Trophoblast cell (in vitro differentiated cells and primary cell): Measurements from ENCODE around the gene LELP1.

ENCODE experiments used
- DNase-seq, 2 donors: peaks; one replicate each; pipeline ENCODE4 v3.0.0-alpha.2; 2016
- H2AFZ ChIP-seq: 2 replicates; pipeline ENCODE4 v1.6.1; 2013; ENCODE audit warnings: low read length, moderate library complexity, mild to moderate bottlenecking; ENCODE audit not compliant: insufficient read depth, poor library complexity
- H2AK5ac ChIP-seq: 2 replicates; pipeline ENCODE4 v1.6.1; 2013; ENCODE audit warnings: mild to moderate bottlenecking, low read length
- H2BK120ac ChIP-seq: 2 replicates; pipeline ENCODE4 v1.6.1; 2013; ENCODE audit warnings: low read length, mild to moderate bottlenecking, moderate library complexity; ENCODE audit not compliant: insufficient read depth, poor library complexity
- H2BK12ac ChIP-seq: 2 replicates; pipeline ENCODE4 v1.6.1; 2013; ENCODE audit warnings: mild to moderate bottlenecking, low read length, moderate library complexity
- H2BK5ac ChIP-seq: 2 replicates; pipeline ENCODE4 v1.6.1; 2013; ENCODE audit warnings: low read length, low read depth, moderate library complexity, mild to moderate bottlenecking; ENCODE audit not compliant: poor library complexity
- H3K14ac ChIP-seq: 2 replicates; pipeline ENCODE4 v1.6.1; 2013; ENCODE audit warnings: mild to moderate bottlenecking, low read length
- H3K18ac ChIP-seq: 2 replicates; pipeline ENCODE4 v1.6.1; 2013; ENCODE audit warnings: mild to moderate bottlenecking, low read length
- H3K23ac ChIP-seq: 2 replicates; pipeline ENCODE4 v1.6.1; 2013; ENCODE audit warnings: low read length
- H3K27ac ChIP-seq: 2 replicates; pipeline ENCODE4 v1.5.1; 2013; ENCODE audit warnings: low read depth, mild to moderate bottlenecking, inconsistent platforms, low read length, moderate library complexity
- H3K27me3 ChIP-seq: 2 replicates; pipeline ENCODE4 v1.6.1; 2013; ENCODE audit warnings: inconsistent platforms, mild to moderate bottlenecking, low read length, moderate library complexity; ENCODE audit not compliant: insufficient read depth
- H3K36me3 ChIP-seq, 2 experiments: 1 replicate in 1 of 2; 2 replicates in 1 of 2; pipeline ENCODE4 v1.6.1; 2013; ENCODE audit warnings: low read length in 2 of 2, mild to moderate bottlenecking in 2 of 2, moderate library complexity in 1 of 2; ENCODE audit not compliant: insufficient read depth in 2 of 2, control insufficient read depth in 1 of 2
- H3K4ac ChIP-seq: 2 replicates; pipeline ENCODE4 v1.6.1; 2013; ENCODE audit warnings: low read depth, mild to moderate bottlenecking, low read length, moderate library complexity
- H3K4me1 ChIP-seq, 2 experiments: 1 replicate in 1 of 2; 2 replicates in 1 of 2; pipeline ENCODE4 v1.6.1; 2013; ENCODE audit warnings: low read length in 2 of 2, mild to moderate bottlenecking in 2 of 2, moderate library complexity in 1 of 2; ENCODE audit not compliant: insufficient read depth in 2 of 2, control insufficient read depth in 1 of 2
- H3K4me2 ChIP-seq: 2 replicates; pipeline ENCODE4 v1.6.1; 2013; ENCODE audit warnings: inconsistent platforms, mild to moderate bottlenecking, low read length, moderate library complexity
- H3K4me3 ChIP-seq: 2 replicates; pipeline ENCODE4 v1.5.1; 2013; ENCODE audit warnings: mild to moderate bottlenecking, low read depth, low read length, inconsistent platforms
- H3K79me1 ChIP-seq: one replicate; pipeline ENCODE4 v1.6.1; 2013; ENCODE audit warnings: low read length
- H3K79me2 ChIP-seq: 2 replicates; pipeline ENCODE4 v1.6.1; 2013; ENCODE audit warnings: low read length, mild to moderate bottlenecking; ENCODE audit not compliant: control insufficient read depth, insufficient read depth, poor library complexity
- H3K9ac ChIP-seq: 2 replicates; pipeline ENCODE4 v1.6.1; 2013; ENCODE audit warnings: mild to moderate bottlenecking, low read length
- H3K9me3 ChIP-seq: 2 replicates; pipeline ENCODE4 v1.6.1; 2013; ENCODE audit warnings: low read depth, mild to moderate bottlenecking, control low read depth, inconsistent platforms, low read length; ENCODE audit not compliant: insufficient read depth
- H4K12ac ChIP-seq: 2 replicates; pipeline ENCODE4 v1.6.1; 2013; ENCODE audit warnings: low read depth, mild to moderate bottlenecking, low read length, moderate library complexity
- H4K8ac ChIP-seq: 2 replicates; pipeline ENCODE4 v1.6.1; 2013; ENCODE audit warnings: low read depth, mild to moderate bottlenecking, low read length, moderate library complexity
- H4K91ac ChIP-seq: one replicate; pipeline ENCODE4 v1.6.1; 2013; ENCODE audit warnings: low read depth, mild to moderate bottlenecking, low read length, moderate library complexity
- WGBS: extraction: QIAGEN DNeasy Blood & Tissue Kit; methylation state at CpG from one replicate; pipeline ENCODE4 v1.1.7; 2013; ENCODE audit warnings: missing lambda C conversion rate; ENCODE audit not compliant: insufficient read length, insufficient coverage; ENCODE audit errors: extremely low coverage; 5-methylcytosine and 5-hydroxymethylcytosine counted together

LELP1 gene

GRCh38 chr1:153242160-153242559, 38.9 kb downstream of the LELP1 start:
- Histone ChIP-seq H3K9me3 (peaks cover 2% of the 10 kb centered on the region), H3K18ac (no peak overlapping the region), H3K9ac (no peak overlapping the region), H2AK5ac (no peak overlapping the region), H2BK120ac (no peak overlapping the region), H4K8ac (no peak overlapping the region), H3K4ac (no peak overlapping the region), H3K4me2 (no peak overlapping the region), H2AFZ (no peak overlapping the region), H3K79me1 (no peaks in the 10 kb centered on the region), H2BK5ac (no peak overlapping the region), H3K4me1 (no peaks in the 10 kb centered on the region), H3K27ac (no peak overlapping the region), H3K4me3 (no peak overlapping the region), H3K79me2 (no peaks in the 10 kb centered on the region), H3K14ac (no peak overlapping the region), H3K36me3 (no peaks in the 10 kb centered on the region), H4K91ac (no peak overlapping the region), H2BK12ac (no peak overlapping the region), H4K12ac (no peak overlapping the region), H3K23ac (no peak overlapping the region), H3K27me3 (no peaks in the 10 kb centered on the region)
- no CpG with 5 or more reads among the region's 1 CpG for WGBS
- DNase-seq, result no peak

GRCh38 chr1:153245466-153245865, 42.2 kb downstream of the LELP1 start:
- H3K4me2 ChIP-seq, result no peak overlapping the region
- H3K79me2 ChIP-seq, result no peaks in the 10 kb centered on the region
- no peaks in the 10 kb centered on the region for H3K36me3 ChIP-seq
- no peak overlapping the region for H2BK120ac ChIP-seq
- no peak overlapping the region for H4K12ac ChIP-seq
- no peaks in the 10 kb centered on the region for H3K79me1 ChIP-seq
- DNase-seq, result no peak
- WGBS, result no CpG with 5 or more reads among the region's 4 CpGs
- no peak overlapping the region for H4K8ac ChIP-seq
- no peak overlapping the region for H3K27ac ChIP-seq
- no peak overlapping the region for H3K4me3 ChIP-seq
- H3K4me1 ChIP-seq, result no peaks in the 10 kb centered on the region
- H3K23ac ChIP-seq, result no peak overlapping the region
- H3K27me3 ChIP-seq, result no peaks in the 10 kb centered on the region
- no peak overlapping the region for H2BK5ac ChIP-seq
- H2AK5ac ChIP-seq, result no peak overlapping the region
- no peak overlapping the region for H2AFZ ChIP-seq
- H3K9ac ChIP-seq, result no peak overlapping the region
- H3K14ac ChIP-seq, result no peak overlapping the region
- H3K9me3 ChIP-seq, result peaks cover 2% of the 10 kb centered on the region
- no peak overlapping the region for H3K18ac ChIP-seq
- H3K4ac ChIP-seq, result no peak overlapping the region
- H2BK12ac ChIP-seq, result no peak overlapping the region
- H4K91ac ChIP-seq, result no peak overlapping the region

GRCh38 chr1:153246018-153246417, 42.8 kb downstream of the LELP1 start:
- no peak for DNase-seq
- Histone ChIP-seq H3K4me1 (no peaks in the 10 kb centered on the region), H3K36me3 (no peaks in the 10 kb centered on the region), H3K9ac (no peak overlapping the region), H2BK5ac (no peak overlapping the region), H3K9me3 (peaks cover 2% of the 10 kb centered on the region), H4K12ac (no peak overlapping the region), H3K4me2 (no peak overlapping the region), H3K79me1 (no peaks in the 10 kb centered on the region), H3K18ac (no peak overlapping the region), H3K23ac (no peak overlapping the region), H2BK12ac (no peak overlapping the region), H2AK5ac (no peak overlapping the region), H3K27ac (no peak overlapping the region), H2AFZ (no peak overlapping the region), H3K14ac (no peak overlapping the region), H4K8ac (no peak overlapping the region), H3K79me2 (no peaks in the 10 kb centered on the region), H4K91ac (no peak overlapping the region), H3K27me3 (no peaks in the 10 kb centered on the region), H3K4ac (no peak overlapping the region), H2BK120ac (no peak overlapping the region), H3K4me3 (no peak overlapping the region)
- no CpG with 5 or more reads among the region's 1 CpG for WGBS

- no peaks in the 10 kb centered on the region for H3K36me3 ChIP-seq
- WGBS, result no CpG with 5 or more reads among the region's 2 CpGs
- H3K27ac ChIP-seq, result no peak overlapping the region
- H3K9ac ChIP-seq, result no peak overlapping the region
- no peak overlapping the region for H2BK5ac ChIP-seq
- H4K8ac ChIP-seq, result no peak overlapping the region
- H2BK12ac ChIP-seq, result no peak overlapping the region
- H3K18ac ChIP-seq, result no peak overlapping the region
- no peaks in the 10 kb centered on the region for H3K79me2 ChIP-seq
- no peaks in the 10 kb centered on the region for H3K27me3 ChIP-seq
- no peak overlapping the region for H3K4me3 ChIP-seq
- H3K4ac ChIP-seq, result no peak overlapping the region
- no peak overlapping the region for H3K4me2 ChIP-seq
- no peaks in the 10 kb centered on the region for H3K79me1 ChIP-seq
- no peak overlapping the region for H2AFZ ChIP-seq
- H4K91ac ChIP-seq, result no peak overlapping the region
- peaks cover 2% of the 10 kb centered on the region for H3K9me3 ChIP-seq
- DNase-seq, result no peak
- no peak overlapping the region for H4K12ac ChIP-seq
- no peak overlapping the region for H3K14ac ChIP-seq
- H3K4me1 ChIP-seq, result no peaks in the 10 kb centered on the region
- H2AK5ac ChIP-seq, result no peak overlapping the region
- H2BK120ac ChIP-seq, result no peak overlapping the region
- H3K23ac ChIP-seq, result no peak overlapping the region
Measured at GRCh38 chr1:153246825-153247224, 43.6 kb downstream of the LELP1 start.
